OCI-LY7 (cell line): ENCODE results near the gene HNRNPAB. TPM values are rescaled to one million over a fixed set of nuclear protein-coding genes. Genes with fewer than 3 reads are reported as not detected.
A peak's percentile ranks its signal among the peaks of the same experiment; 100 is the strongest.

Experiments
- BruUV-seq: library from RNA; stranded (reverse); fragments of 400-500 nt; replicated peaks from 2 replicates; lab custom pipeline; 2021; lab: Mats Ljungman, UMichigan
- CTCF ChIA-PET: fragments of 300-600 bp; sonication (Branson Sonifier 250); formaldehyde crosslinking; loops from one replicate; lab custom pipeline; 2022; ENCODE audit warnings: antibody characterized with exemption; ENCODE audit not compliant: unreplicated experiment; lab: Charles Lee
- POLR2A ChIA-PET: fragments of 300-600 bp; sonication (Branson Sonifier 250); formaldehyde crosslinking; loops from one replicate; lab custom pipeline; 2022; ENCODE audit warnings: antibody characterized with exemption; lab: Charles Lee
- DNase-seq: peaks from one replicate; pipeline ENCODE4 v3.0.0-alpha.2; 2015; ENCODE audit warnings: low spot score
- H2AFZ ChIP-seq: fragments of 200-600 bp; sonication (generic), shearing (Covaris generic); 2 replicates; pipeline ENCODE4 v1.6.1; 2014; ENCODE audit warnings: mild to moderate bottlenecking, antibody characterized with exemption, low read length, moderate library complexity
- H3K27ac ChIP-seq: fragments of 200-600 bp; sonication (generic); 2 replicates; pipeline ENCODE4 v1.5.1; 2014; ENCODE audit warnings: mixed run types, low read depth, mild to moderate bottlenecking, moderate library complexity, low read length, inconsistent platforms; ENCODE audit not compliant: poor library complexity, severe bottlenecking
- H3K36me3 ChIP-seq: fragments of 200-600 bp; sonication (generic); 2 replicates; pipeline ENCODE4 v1.6.1; 2014; ENCODE audit warnings: mild to moderate bottlenecking, antibody characterized with exemption, low read length, moderate library complexity, mixed read lengths; ENCODE audit not compliant: insufficient read depth
- H3K4me1 ChIP-seq: fragments of 200-600 bp; sonication (generic); 2 replicates; pipeline ENCODE4 v1.5.1; 2014; ENCODE audit warnings: mild to moderate bottlenecking, low read length; ENCODE audit not compliant: insufficient read depth, poor library complexity, severe bottlenecking
- H3K4me2 ChIP-seq: fragments of 200-600 bp; sonication (generic); 2 replicates; pipeline ENCODE4 v1.6.1; 2014; ENCODE audit warnings: mild to moderate bottlenecking, low read length
- H3K4me3 ChIP-seq: fragments of 200-600 bp; sonication (generic); 2 replicates; pipeline ENCODE4 v1.5.1; 2014; ENCODE audit warnings: mild to moderate bottlenecking, low read depth, low read length; ENCODE audit not compliant: poor library complexity, severe bottlenecking
- H3K79me2 ChIP-seq: fragments of 200-600 bp; sonication (generic); 2 replicates; pipeline ENCODE4 v1.6.1; 2016; ENCODE audit warnings: low read depth, mild to moderate bottlenecking, low read length, moderate library complexity, mixed read lengths; ENCODE audit not compliant: insufficient read depth
- H3K9me2 ChIP-seq: fragments of 200-600 bp; sonication (generic); 2 replicates; pipeline ENCODE4 v1.6.1; 2016; ENCODE audit warnings: mild to moderate bottlenecking, low read length, mixed read lengths; ENCODE audit not compliant: insufficient read depth
- H3K9me3 ChIP-seq: fragments of 200-600 bp; sonication (generic); 2 replicates; pipeline ENCODE4 v1.6.1; 2014; ENCODE audit warnings: mild to moderate bottlenecking, mixed run types, low read length, mixed read lengths
- H4K20me1 ChIP-seq: fragments of 200-600 bp; sonication (generic); 2 replicates; pipeline ENCODE4 v1.6.1; 2014; ENCODE audit warnings: mild to moderate bottlenecking, antibody characterized with exemption, low read length, moderate library complexity, mixed read lengths; ENCODE audit not compliant: insufficient read depth
- CTCF ChIP-seq: fragments of 200-600 bp; sonication (generic); conservative IDR thresholded peaks from 2 replicates; pipeline ENCODE4 v1.5.1; 2014; ENCODE audit warnings: mild to moderate bottlenecking, antibody characterized with exemption, low read length, moderate library complexity, mixed read lengths
- EZH2phosphoT487 ChIP-seq: fragments of 200-600 bp; sonication (generic); IDR thresholded peaks from 2 replicates; pipeline ENCODE4 v1.6.1; 2018; ENCODE audit warnings: low read depth, borderline replicate concordance, mild to moderate bottlenecking, mixed run types, antibody characterized with exemption, low read length, moderate library complexity, mixed read lengths
- intact Hi-C: fragments of 100-400 bp; cut with micrococcal nuclease; formaldehyde crosslinking; loops from one replicate; pipeline ENCODE4 v1.10.0; 2022; ENCODE audit not compliant: unreplicated experiment
- total RNA-seq, 2 experiments: library from RNA; depleted of rRNA in 1 of 2; stranded (reverse); fragments of >200 nt in 1 of 2; shearing (Covaris generic) in 1 of 2; gene quantifications; 2 replicates each; pipeline ENCODE4 v1.2.3, GENCODE V29; 2014 to 2022

Gene HNRNPAB
- total RNA-seq, 2 experiments from 2014 or later, result 146 to 350 TPM

GRCh38 chr5:178229861-178230260 is 25.5 kb downstream of the HNRNPAB start:
- Histone ChIP-seq H2AFZ (no peak overlapping the region), H3K36me3 (peaks cover 70% of the 10 kb centered on the region), H3K9me3 (no peaks in the 10 kb centered on the region), H3K27ac (no peak overlapping the region), H3K79me2 (peaks cover 29% of the 10 kb centered on the region), H3K9me2 (no peaks in the 10 kb centered on the region), H4K20me1 (peaks cover 9% of the 10 kb centered on the region; the same call in 1 of the 2 replicates), H3K4me1 (peaks cover 30% of the 10 kb centered on the region), H3K4me3 (no peak overlapping the region), H3K4me2 (peak overlapping the region; percentile 98; the same call in 1 of the 2 replicates)
- CTCF ChIA-PET, result no interaction called here
- TF ChIP-seq EZH2phosphoT487, result no peak
- TF ChIP-seq CTCF, result no peak
- DNase-seq, result no peak
- POLR2A ChIA-PET, result interaction anchor here (0.6 to 1.0 kb wide), 3 partner anchors 14 to 124 kb away, joined by 4 to 6 read pairs (median 5); no protein-coding TSS in a partner anchor
- BruUV-seq, result no TSS peak
- intact Hi-C loops, result loop anchor here (10.0 kb wide), 1 partner anchor 395 kb away; the partner anchor contains the start of gene CLK4

- no peak for DNase-seq
- Histone ChIP-seq H3K79me2 (peaks cover 29% of the 10 kb centered on the region), H3K9me2 (no peaks in the 10 kb centered on the region), H3K9me3 (no peaks in the 10 kb centered on the region), H3K4me2 (peak overlapping the region; percentile 98), H2AFZ (no peak overlapping the region), H3K27ac (peak overlapping the region; percentile 17), H3K36me3 (peaks cover 60% of the 10 kb centered on the region), H3K4me1 (peaks cover 30% of the 10 kb centered on the region), H3K4me3 (peak overlapping the region; percentile 98), H4K20me1 (peaks cover 9% of the 10 kb centered on the region; the same call in 1 of the 2 replicates)
- no peak for TF ChIP-seq EZH2phosphoT487
- no peak for TF ChIP-seq CTCF
- no TSS peak for BruUV-seq
- intact Hi-C loops, result loop anchor here (10.0 kb wide), 1 partner anchor 394 kb away; the partner anchor contains the start of gene CLK4
- ChIA-PET CTCF (interaction anchor here (0.7 kb wide), 1 partner anchor 117 kb away, joined by 4 read pairs; no protein-coding TSS in a partner anchor), POLR2A (interaction anchor here (0.6 to 1.2 kb wide), 6 partner anchors 11 to 38 kb away, joined by 3 to 6 read pairs (median 4); no protein-coding TSS in a partner anchor)
These were observed 26.7 kb downstream of the HNRNPAB start for GRCh38 chr5:178230879-178231538.
